Mesothelial cell of epicardium (in vitro differentiated cells): ENCODE results near the gene B3GAT3. TPM values are rescaled to one million over a fixed set of nuclear protein-coding genes. Genes with fewer than 3 reads are reported as not detected.

Experiments used
- DNase-seq, 2 experiments: peaks; one replicate each; pipeline ENCODE4 v3.0.0; 2021; ENCODE audit warnings: low spot score in 2 of 2; ENCODE audit not compliant: unreplicated experiment in 2 of 2
- H3K27ac Mint-ChIP-seq: 2 replicates; pipeline ENCODE4 v1.8.0; 2021; ENCODE audit warnings: mixed read lengths
- H3K27me3 Mint-ChIP-seq: 2 replicates; pipeline ENCODE4 v1.8.0; 2021; ENCODE audit warnings: low read depth, mixed read lengths
- H3K36me3 Mint-ChIP-seq: 2 replicates; pipeline ENCODE4 v1.8.0; 2021; ENCODE audit warnings: mixed read lengths
- H3K4me1 Mint-ChIP-seq: 2 replicates; pipeline ENCODE4 v1.8.0; 2021; ENCODE audit warnings: mixed read lengths
- H3K4me3 Mint-ChIP-seq: 2 replicates; pipeline ENCODE4 v1.8.0; 2021; ENCODE audit warnings: mild to moderate bottlenecking, moderate library complexity, mixed read lengths
- H3K9me3 Mint-ChIP-seq: 2 replicates; pipeline ENCODE4 v1.8.0; 2021; ENCODE audit warnings: mixed read lengths
- total RNA-seq: library from RNA; stranded (reverse); gene quantifications from 3 replicates; pipeline ENCODE4 v1.2.1, GENCODE V29; 2021
- TF ChIP-seq, protein P1 (sequence below): fragments of 200-600 bp; sonication (generic); IDR thresholded peaks from one replicate; pipeline ENCODE4 v1.5.0; 2021; ENCODE audit warnings: antibody characterized with exemption; ENCODE audit not compliant: unreplicated experiment

Gene B3GAT3
- total RNA-seq, 1 donor from 2014 or later = 52.6 TPM

DNA sequence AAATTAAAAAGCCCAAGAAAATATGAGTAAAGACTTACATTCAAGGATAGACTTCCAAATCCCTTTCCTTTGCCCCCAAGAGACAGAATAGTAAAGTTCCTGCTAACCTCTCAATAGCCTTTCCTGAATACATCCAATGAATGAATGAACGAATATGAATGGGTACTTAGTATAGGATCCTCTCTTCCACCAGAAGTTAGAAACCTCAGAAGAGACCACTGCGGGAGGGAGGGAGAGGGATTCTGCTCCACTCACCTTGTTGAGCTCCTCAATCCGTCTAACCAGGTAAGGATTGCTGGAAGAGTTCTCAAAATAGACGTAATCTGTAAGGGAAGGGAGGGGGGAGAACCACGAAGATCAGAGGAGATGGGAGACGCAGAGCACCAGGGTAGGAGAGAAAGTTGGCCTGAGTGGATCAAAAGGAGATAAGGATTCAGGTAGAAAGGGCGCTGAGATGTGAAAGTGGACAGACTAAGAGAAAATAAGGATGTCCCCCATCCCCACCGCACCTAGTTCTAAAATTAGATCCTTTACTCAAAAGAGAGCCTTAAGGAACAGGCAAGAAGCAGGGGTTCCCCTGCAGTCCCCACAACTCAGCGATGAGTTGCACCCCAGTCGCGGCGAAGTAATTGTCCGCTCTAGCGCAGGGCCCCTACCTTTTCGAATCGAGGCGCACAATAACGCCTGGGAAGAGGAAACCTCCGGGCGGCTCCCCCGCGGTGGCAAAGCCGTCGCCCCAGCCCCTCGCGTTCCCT, 21.2 kb downstream of the B3GAT3 start:
- Mint-ChIP-seq H3K36me3 (peaks cover 23% of the 10 kb centered on the region), H3K27ac (peak overlapping the region; percentile 82), H3K4me3 (peak overlapping the region; percentile 81), H3K27me3 (peaks cover 4% of the 10 kb centered on the region), H3K4me1 (peaks cover 33% of the 10 kb centered on the region), H3K9me3 (no peaks in the 10 kb centered on the region)
- DNase-seq = peak in 1 of 2 experiments; percentile 53
- TF ChIP-seq, protein P1, sequence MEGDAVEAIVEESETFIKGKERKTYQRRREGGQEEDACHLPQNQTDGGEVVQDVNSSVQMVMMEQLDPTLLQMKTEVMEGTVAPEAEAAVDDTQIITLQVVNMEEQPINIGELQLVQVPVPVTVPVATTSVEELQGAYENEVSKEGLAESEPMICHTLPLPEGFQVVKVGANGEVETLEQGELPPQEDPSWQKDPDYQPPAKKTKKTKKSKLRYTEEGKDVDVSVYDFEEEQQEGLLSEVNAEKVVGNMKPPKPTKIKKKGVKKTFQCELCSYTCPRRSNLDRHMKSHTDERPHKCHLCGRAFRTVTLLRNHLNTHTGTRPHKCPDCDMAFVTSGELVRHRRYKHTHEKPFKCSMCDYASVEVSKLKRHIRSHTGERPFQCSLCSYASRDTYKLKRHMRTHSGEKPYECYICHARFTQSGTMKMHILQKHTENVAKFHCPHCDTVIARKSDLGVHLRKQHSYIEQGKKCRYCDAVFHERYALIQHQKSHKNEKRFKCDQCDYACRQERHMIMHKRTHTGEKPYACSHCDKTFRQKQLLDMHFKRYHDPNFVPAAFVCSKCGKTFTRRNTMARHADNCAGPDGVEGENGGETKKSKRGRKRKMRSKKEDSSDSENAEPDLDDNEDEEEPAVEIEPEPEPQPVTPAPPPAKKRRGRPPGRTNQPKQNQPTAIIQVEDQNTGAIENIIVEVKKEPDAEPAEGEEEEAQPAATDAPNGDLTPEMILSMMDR = no peak

DNA sequence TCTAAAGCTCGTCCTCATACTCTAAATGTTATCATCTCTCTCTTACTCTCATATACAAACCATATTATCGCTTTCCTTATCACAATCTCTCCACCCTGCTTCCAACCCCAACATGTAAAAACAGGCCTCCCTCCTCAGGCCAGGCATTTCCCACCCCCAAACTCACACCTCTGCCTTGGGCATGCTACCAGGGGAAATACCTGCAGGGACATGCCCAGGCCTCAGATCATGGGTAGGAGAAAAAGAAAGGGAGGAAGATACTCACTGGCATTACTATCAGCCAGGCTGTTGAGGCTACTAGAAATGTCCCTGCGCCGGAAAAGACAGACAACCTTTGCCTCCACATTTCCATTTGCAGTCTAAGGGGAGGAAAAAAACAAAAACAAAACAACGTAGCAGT, 21.9 kb downstream of the B3GAT3 start:
- Mint-ChIP-seq H3K27ac (peak overlapping the region; percentile 82), H3K4me1 (peaks cover 33% of the 10 kb centered on the region), H3K9me3 (no peaks in the 10 kb centered on the region), H3K4me3 (peak overlapping the region; percentile 81), H3K36me3 (peaks cover 27% of the 10 kb centered on the region), H3K27me3 (peaks cover 4% of the 10 kb centered on the region)
- DNase-seq = no peak
- TF ChIP-seq, protein P1 = no peak

DNA sequence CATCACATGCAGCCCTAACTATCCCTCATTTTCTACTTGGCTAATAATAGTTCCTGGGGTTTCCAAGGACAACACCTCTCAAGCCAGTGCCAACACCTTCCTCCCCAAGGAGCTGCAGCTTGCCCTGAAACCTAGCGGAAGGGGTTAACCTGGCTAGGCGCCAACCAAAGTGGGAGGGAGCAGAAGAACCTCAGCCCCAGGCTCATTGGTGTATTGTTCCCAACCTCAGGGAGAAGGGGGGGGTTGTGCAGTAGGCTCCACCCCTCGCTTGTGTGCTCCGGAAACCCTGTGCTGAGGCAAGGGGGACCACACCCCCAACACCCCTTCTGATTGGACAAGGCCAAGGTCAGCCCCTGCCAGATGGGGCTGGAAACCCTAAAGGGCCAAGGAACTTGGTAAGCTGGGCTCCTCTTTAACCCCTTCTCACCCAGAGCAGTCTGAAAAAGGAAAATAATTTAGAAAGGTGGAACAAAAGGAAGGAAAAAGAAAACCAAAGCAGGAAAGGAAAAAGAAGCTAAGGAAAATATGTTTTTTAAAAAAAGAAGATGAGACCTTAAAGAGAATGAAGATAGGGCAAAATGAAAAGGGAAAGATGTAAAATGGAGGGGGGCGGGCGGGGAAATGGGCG, 22.6 kb downstream of the B3GAT3 start:
- Mint-ChIP-seq H3K27ac (peak overlapping the region; percentile 82), H3K36me3 (peaks cover 30% of the 10 kb centered on the region), H3K9me3 (no peaks in the 10 kb centered on the region), H3K27me3 (peaks cover 4% of the 10 kb centered on the region), H3K4me1 (peaks cover 33% of the 10 kb centered on the region), H3K4me3 (peak overlapping the region; percentile 81)
- TF ChIP-seq, protein P1 = no peak
- peak; percentile 79 to 86 for DNase-seq

DNA sequence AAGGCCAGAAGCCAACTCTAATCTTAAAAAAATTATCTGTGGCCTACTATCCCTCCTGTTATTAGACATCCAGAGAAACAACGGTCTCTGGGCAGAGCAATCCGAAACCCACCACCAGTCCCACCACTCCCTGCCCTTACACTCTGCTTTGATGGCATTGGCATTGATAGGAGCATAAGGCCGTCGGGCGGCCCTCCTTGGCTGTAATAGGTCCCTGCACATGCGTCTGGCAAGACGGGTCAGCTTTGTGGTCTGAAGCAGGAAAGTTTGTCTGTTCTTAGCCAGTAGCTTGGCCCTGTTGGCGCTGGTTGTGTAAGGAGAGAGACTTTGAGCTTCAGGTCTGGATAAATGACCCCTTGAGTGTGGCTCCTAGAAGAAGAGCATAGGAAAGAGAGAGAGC, 26.7 kb downstream of the B3GAT3 start:
- no peaks in the 10 kb centered on the region for H3K27me3 Mint-ChIP-seq
- no peak overlapping the region for H3K4me3 Mint-ChIP-seq
- DNase-seq = no peak
- TF ChIP-seq, protein P1 = no peak
- H3K4me1 Mint-ChIP-seq = peaks cover 35% of the 10 kb centered on the region
- H3K27ac Mint-ChIP-seq = no peak overlapping the region
- H3K36me3 Mint-ChIP-seq = peaks cover 36% of the 10 kb centered on the region
- H3K9me3 Mint-ChIP-seq = no peaks in the 10 kb centered on the region

DNA sequence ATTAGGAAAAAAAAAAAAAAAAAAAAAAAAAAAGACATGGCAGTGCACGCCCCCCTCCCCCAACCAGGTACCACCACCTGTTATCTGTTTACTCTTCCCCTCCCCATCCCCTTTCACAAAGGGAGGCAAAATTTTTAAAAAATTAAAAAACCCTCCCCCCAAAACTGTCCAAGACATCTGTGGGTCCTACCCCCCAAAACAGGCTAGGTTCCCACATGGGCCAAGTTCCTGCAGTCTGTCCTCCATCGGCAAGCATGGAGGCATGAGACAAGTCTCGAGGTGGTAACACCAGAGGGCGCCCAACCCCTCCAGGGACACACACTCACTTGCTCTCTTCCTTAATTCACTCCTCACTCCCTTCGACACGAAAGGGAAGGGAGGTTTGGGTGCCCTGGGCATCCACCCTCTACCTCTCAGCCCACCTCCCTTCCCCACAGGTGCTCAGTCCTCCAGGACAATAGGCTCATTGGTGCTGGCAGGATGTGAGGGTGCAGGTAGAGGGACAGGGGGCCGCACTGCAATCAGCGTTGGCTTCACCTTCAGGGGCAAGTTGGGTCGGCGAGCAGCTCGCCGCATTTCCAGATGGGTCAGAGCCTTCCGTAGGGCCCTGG, 28.2 kb downstream of the B3GAT3 start:
- peak overlapping the region; percentile 38 for H3K4me3 Mint-ChIP-seq
- H3K9me3 Mint-ChIP-seq = no peaks in the 10 kb centered on the region
- peak in 1 of 2 experiments; percentile 66 for DNase-seq
- H3K27ac Mint-ChIP-seq = peak overlapping the region; percentile 85
- peaks cover 32% of the 10 kb centered on the region for H3K36me3 Mint-ChIP-seq
- peaks cover 25% of the 10 kb centered on the region for H3K4me1 Mint-ChIP-seq
- H3K27me3 Mint-ChIP-seq = no peaks in the 10 kb centered on the region
- TF ChIP-seq, protein P1 = no peak
